Nephron progenitor cell (in vitro differentiated cells): ENCODE measurements around the gene SLC25A21.
"Not testable (repeated sequence)": the region's sequence is repeated elsewhere in the genome, so short reads cannot be mapped to it uniquely, and the experiment has no call there.

Experiments
- DNase-seq: peaks from one replicate; pipeline ENCODE4 v3.0.0; 2021
- H3K27ac Mint-ChIP-seq: 2 replicates; pipeline ENCODE4 v1.8.0; 2021; ENCODE audit warnings: mild to moderate bottlenecking, moderate library complexity, mixed read lengths
- H3K27me3 Mint-ChIP-seq: 2 replicates; pipeline ENCODE4 v1.8.0; 2021; ENCODE audit warnings: mild to moderate bottlenecking, low read depth, mixed read lengths; ENCODE audit not compliant: poor library complexity
- H3K36me3 Mint-ChIP-seq: 2 replicates; pipeline ENCODE4 v1.8.0; 2021; ENCODE audit warnings: low read depth, mixed read lengths
- H3K4me1 Mint-ChIP-seq: 2 replicates; pipeline ENCODE4 v1.8.0; 2021; ENCODE audit warnings: mixed read lengths
- H3K4me3 Mint-ChIP-seq: 2 replicates; pipeline ENCODE4 v1.8.0; 2021; ENCODE audit warnings: mild to moderate bottlenecking, moderate library complexity, mixed read lengths
- H3K9me3 Mint-ChIP-seq: 2 replicates; pipeline ENCODE4 v1.8.0; 2021; ENCODE audit warnings: mild to moderate bottlenecking, moderate library complexity, mixed read lengths
- TF ChIP-seq, protein P1 (sequence below): fragments of 200-600 bp; sonication (generic); IDR thresholded peaks from 2 replicates; pipeline ENCODE4 v1.5.0; 2021; ENCODE audit warnings: antibody characterized with exemption

The SLC25A21 gene

GRCh38 chr14:36701132-36701531 is 471.3 kb downstream of the SLC25A21 start:
- no peak overlapping the region for H3K4me3 Mint-ChIP-seq
- H3K27me3 Mint-ChIP-seq = peaks cover 4% of the 10 kb centered on the region
- peaks cover 9% of the 10 kb centered on the region for H3K4me1 Mint-ChIP-seq
- H3K27ac Mint-ChIP-seq = no peak overlapping the region
- DNase-seq = no peak
- H3K36me3 Mint-ChIP-seq = peaks cover 45% of the 10 kb centered on the region
- H3K9me3 Mint-ChIP-seq = peaks cover 41% of the 10 kb centered on the region
- TF ChIP-seq, protein P1, sequence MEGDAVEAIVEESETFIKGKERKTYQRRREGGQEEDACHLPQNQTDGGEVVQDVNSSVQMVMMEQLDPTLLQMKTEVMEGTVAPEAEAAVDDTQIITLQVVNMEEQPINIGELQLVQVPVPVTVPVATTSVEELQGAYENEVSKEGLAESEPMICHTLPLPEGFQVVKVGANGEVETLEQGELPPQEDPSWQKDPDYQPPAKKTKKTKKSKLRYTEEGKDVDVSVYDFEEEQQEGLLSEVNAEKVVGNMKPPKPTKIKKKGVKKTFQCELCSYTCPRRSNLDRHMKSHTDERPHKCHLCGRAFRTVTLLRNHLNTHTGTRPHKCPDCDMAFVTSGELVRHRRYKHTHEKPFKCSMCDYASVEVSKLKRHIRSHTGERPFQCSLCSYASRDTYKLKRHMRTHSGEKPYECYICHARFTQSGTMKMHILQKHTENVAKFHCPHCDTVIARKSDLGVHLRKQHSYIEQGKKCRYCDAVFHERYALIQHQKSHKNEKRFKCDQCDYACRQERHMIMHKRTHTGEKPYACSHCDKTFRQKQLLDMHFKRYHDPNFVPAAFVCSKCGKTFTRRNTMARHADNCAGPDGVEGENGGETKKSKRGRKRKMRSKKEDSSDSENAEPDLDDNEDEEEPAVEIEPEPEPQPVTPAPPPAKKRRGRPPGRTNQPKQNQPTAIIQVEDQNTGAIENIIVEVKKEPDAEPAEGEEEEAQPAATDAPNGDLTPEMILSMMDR = no peak

DNA sequence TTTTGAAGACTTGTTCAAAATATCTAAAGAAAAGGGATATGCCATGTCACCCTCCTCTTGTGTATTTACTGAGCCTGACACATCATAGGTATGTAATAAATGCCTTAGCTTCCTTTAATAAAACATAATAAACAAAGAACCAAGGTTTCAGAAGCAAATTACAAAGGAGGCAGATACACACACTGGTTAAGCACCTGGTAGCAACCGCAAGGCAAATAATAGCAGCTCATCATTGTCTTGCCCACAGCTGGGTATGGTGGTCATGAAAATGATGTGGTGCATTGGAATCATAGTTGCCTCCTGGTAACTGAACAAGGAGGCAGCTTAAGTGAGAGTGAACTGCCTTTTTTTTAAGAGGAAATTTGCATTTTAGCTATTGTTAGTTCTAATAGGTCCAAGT is 471.8 kb downstream of the SLC25A21 start:
- H3K9me3 Mint-ChIP-seq = peaks cover 45% of the 10 kb centered on the region

GRCh38 chr14:36699420-36699819 is 473.0 kb downstream of the SLC25A21 start:
- DNase-seq, H3K4me1 Mint-ChIP-seq, H3K4me3 Mint-ChIP-seq, H3K27ac Mint-ChIP-seq, H3K27me3 Mint-ChIP-seq: not testable (repeated sequence)
- H3K36me3 Mint-ChIP-seq = peaks cover 45% of the 10 kb centered on the region
- H3K9me3 Mint-ChIP-seq = peaks cover 54% of the 10 kb centered on the region

More for the DNA sequence above, 471.8 kb downstream of the SLC25A21 start:
- H3K27ac Mint-ChIP-seq = no peak overlapping the region
- peaks cover 45% of the 10 kb centered on the region for H3K36me3 Mint-ChIP-seq
- H3K27me3 Mint-ChIP-seq = peaks cover 4% of the 10 kb centered on the region
- H3K4me1 Mint-ChIP-seq = peaks cover 5% of the 10 kb centered on the region
- TF ChIP-seq, protein P1 = no peak
- no peak for DNase-seq
- H3K4me3 Mint-ChIP-seq = no peak overlapping the region

GRCh38 chr14:36690311-36691040 is 481.9 kb downstream of the SLC25A21 start:
- no peak for DNase-seq
- peaks cover 19% of the 10 kb centered on the region for H3K9me3 Mint-ChIP-seq

DNA sequence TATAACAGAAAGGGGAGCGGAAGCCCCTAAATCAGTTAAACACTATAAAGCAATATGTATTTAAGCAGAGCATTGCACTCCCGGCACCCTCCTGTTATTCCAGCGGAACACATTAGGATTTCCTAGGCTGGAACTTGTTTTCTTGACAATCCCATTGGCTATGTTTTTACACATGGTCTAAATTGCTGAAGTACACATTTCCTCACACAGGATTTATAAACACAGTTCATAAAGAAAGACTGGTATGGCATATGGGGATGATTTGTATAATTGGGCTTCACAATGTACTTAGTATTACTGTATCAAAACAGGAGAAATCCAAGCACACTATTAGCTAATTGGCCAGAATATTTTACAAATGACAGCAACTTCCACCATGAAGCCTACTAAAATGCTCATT is 487.5 kb downstream of the SLC25A21 start:
- Mint-ChIP-seq H3K9me3 (peaks cover 7% of the 10 kb centered on the region), H3K4me1 (peaks cover 25% of the 10 kb centered on the region), H3K27me3 (peaks cover 10% of the 10 kb centered on the region), H3K4me3 (no peak overlapping the region), H3K27ac (no peak overlapping the region), H3K36me3 (peaks cover 6% of the 10 kb centered on the region)
- TF ChIP-seq, protein P1 = no peak
- DNase-seq = no peak

More at GRCh38 chr14:36690311-36691040, 481.9 kb downstream of the SLC25A21 start:
- H3K4me1 Mint-ChIP-seq = peaks cover 4% of the 10 kb centered on the region
- H3K27me3 Mint-ChIP-seq = peaks cover 13% of the 10 kb centered on the region
- peak overlapping the region; percentile 61 for H3K27ac Mint-ChIP-seq
- TF ChIP-seq, protein P1 = no peak
- H3K4me3 Mint-ChIP-seq = no peak overlapping the region
- H3K36me3 Mint-ChIP-seq = peaks cover 10% of the 10 kb centered on the region

DNA sequence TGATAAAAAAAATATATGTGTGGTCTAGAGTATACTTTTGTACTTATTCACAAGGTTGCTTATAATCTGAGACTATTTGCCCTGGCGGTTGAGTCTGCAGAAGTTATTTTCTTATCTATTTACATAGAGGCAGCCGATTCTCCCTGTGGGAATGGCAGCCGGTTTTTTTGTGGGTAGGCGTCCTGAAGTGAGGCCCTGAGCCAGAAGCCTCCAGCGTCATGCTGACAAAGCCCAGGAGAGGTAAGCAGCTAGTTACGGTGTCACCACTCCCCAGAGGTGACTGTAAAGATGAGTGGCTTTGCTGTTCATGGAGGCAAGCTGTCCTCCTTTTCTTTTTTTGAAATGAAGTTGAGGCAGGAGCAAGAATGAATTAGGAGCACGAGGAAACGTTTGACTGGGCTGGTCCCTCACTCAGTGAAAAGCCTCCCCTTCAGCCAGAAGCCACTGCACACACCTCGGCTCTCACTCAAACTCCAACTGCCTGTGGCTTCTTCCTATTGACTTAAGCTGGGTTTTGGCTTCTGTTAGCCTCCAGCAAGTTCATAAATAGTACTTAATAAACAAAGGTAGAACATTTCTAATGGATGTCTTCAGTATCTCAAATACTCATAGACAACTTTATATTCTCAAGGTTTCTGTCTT is 489.2 kb downstream of the SLC25A21 start:
- DNase-seq = no peak
- TF ChIP-seq, protein P1 = no peak
- Mint-ChIP-seq H3K36me3 (peaks cover under 1% of the 10 kb centered on the region), H3K27me3 (peaks cover 10% of the 10 kb centered on the region), H3K27ac (no peak overlapping the region), H3K4me3 (no peak overlapping the region), H3K4me1 (peaks cover 26% of the 10 kb centered on the region), H3K9me3 (no peaks in the 10 kb centered on the region)
